Transverse colon (tissue), 4 donors: ENCODE data around the gene ETFB.

Experiments used
- CTCF ChIP-seq, 5 experiments: fragments of 200-600 bp in 3 of 5; fragments of 450-650 bp in 2 of 5; sonication (generic) in 3 of 5; IDR thresholded peaks; 1 replicate in 2 of 5; 2 replicates in 3 of 5; pipeline ENCODE4 v1.5.1; 2016 to 2017; ENCODE audit warnings: antibody characterized with exemption in 5 of 5, inconsistent platforms in 3 of 5, mild to moderate bottlenecking in 2 of 5, moderate library complexity in 1 of 5
- POLR2AphosphoS5 ChIP-seq, 3 donors: sonication (generic); formaldehyde crosslinking; IDR thresholded peaks; one replicate each; pipeline ENCODE4 v1.6.1; 2016; ENCODE audit warnings: antibody characterized with exemption in 3 of 3

GRCh38 chr19:51318687-51319648 is 47.2 kb downstream of the ETFB start:
- no peak for TF ChIP-seq POLR2AphosphoS5 (IDR thresholded peaks at IDR 0.05)
- no peak for TF ChIP-seq CTCF (IDR thresholded peaks at IDR 0.05)
